Right cardiac atrium (tissue), 5 donors: ENCODE results near the gene CDC42SE2. TPM values are rescaled to one million over a fixed set of nuclear protein-coding genes. Genes with fewer than 3 reads are reported as not detected.
"Not testable (repeated sequence)": the region's sequence is repeated elsewhere in the genome, so short reads cannot be mapped to it uniquely, and the experiment has no call there.

Source experiments
- ATAC-seq, 2 donors: fragments of 200-7000 bp; cut with Tn5 transposase; one replicate each; pipeline versions ENCODE4 v1.8.0 to v1.9.1; 2020; ENCODE audit warnings: moderate library complexity in 2 of 2, mild to moderate bottlenecking in 1 of 2
- DNase-seq, 3 donors: peaks; one replicate each; pipeline ENCODE4 v3.0.0-alpha.2; 2020
- H3K27ac ChIP-seq: one replicate; pipeline ENCODE4 v1.5.1; 2013; ENCODE audit warnings: mild to moderate bottlenecking, low read length, control low read depth, moderate library complexity
- H3K27me3 ChIP-seq: one replicate; pipeline ENCODE4 v1.6.1; 2013; ENCODE audit not compliant: control insufficient read depth, insufficient read depth
- H3K4me1 ChIP-seq: one replicate; pipeline ENCODE4 v1.6.1; 2013; ENCODE audit warnings: low read length; ENCODE audit not compliant: control insufficient read depth, insufficient read depth
- H3K4me3 ChIP-seq: one replicate; pipeline ENCODE4 v1.5.1; 2013; ENCODE audit warnings: low read length, control low read depth
- H3K9me3 ChIP-seq: one replicate; pipeline ENCODE4 v1.6.1; 2013; ENCODE audit warnings: low read length; ENCODE audit not compliant: control insufficient read depth
- WGBS: extraction: QIAGEN DNeasy Blood & Tissue Kit; methylation state at CpG from one replicate; pipeline ENCODE4 v1.1.7; 2013; 5-methylcytosine and 5-hydroxymethylcytosine counted together
- intact Hi-C, 4 donors: fragments of 100-400 bp; cut with DNase I; formaldehyde crosslinking; loops; one replicate each; pipeline versions ENCODE4 v1.11.0 to v1.14.0; 2022 to 2023
- polyA plus RNA-seq: library from polyadenylated mRNA; stranded (reverse); fragments of 200-250 nt; gene quantifications from one replicate; pipeline ENCODE4 v1.2.3, GENCODE V29; 2013
- total RNA-seq, 4 donors: library from RNA; stranded (reverse); fragmentation: NEBNext Ultra II Directional; extraction: Animal tissue kit (Norgen Biotek cat#: 25700); gene quantifications; one replicate each; pipeline ENCODE4 v1.2.1, GENCODE V29; 2021
- donor health status: healthy with polysubstance abuse.
- donor health status: DM: no; HTN: yes; CAD: no.
- donor health status: DM: no; HTN: no; CAD: no.
- donor health status: DM: no; HTN: yes; CAD: no; lungs with severe emphysema.
- donor health status: DM: yes; HTN: yes; CAD: no.

CDC42SE2 gene
- total and polyA plus RNA-seq, 5 donors = 7.7 to 14.2 (median 13.2) TPM

DNA sequence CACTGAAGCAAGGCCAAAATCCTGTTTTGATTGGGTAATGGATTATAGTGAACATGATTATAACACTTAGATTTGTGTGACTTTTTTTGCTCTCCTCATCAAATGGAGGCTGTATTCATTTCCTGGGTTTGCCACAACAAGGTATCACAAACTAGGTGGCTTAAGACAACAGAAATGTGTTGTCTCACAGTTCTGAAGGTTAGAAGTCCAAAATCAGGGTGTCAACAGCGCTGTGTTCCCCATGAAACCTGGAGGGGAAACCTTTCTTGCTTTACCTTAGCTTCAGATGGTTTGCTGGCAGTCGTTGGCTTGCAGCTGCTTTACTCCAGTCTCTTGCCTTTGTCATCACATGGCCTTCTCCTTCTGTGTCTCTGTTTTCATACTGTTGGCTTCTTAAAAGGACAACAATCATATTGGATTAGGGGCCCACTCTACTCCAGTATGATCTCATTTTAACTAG, 32.4 kb downstream of the CDC42SE2 start:
- Histone ChIP-seq H3K4me3 (no peak overlapping the region), H3K4me1 (no peaks in the 10 kb centered on the region), H3K27me3 (no peaks in the 10 kb centered on the region), H3K9me3 (no peaks in the 10 kb centered on the region), H3K27ac (no peak overlapping the region)
- WGBS = 91% methylated on average over 2 of the region's 2 CpGs
- DNase-seq (no peak), ATAC-seq (no peak)
- intact Hi-C loops = no loop called here

- intact Hi-C loops = no loop called here
- no peak for ATAC-seq
- no peak for DNase-seq
- no peak overlapping the region for H3K27ac ChIP-seq
- no peaks in the 10 kb centered on the region for H3K9me3 ChIP-seq
- H3K4me3 ChIP-seq = no peak overlapping the region
- H3K4me1 ChIP-seq = no peaks in the 10 kb centered on the region
- WGBS = 92% methylated on average over 5 of the region's 5 CpGs
- no peaks in the 10 kb centered on the region for H3K27me3 ChIP-seq
Measured at GRCh38 chr5:131297886-131298285, 34.0 kb downstream of the CDC42SE2 start.

DNA sequence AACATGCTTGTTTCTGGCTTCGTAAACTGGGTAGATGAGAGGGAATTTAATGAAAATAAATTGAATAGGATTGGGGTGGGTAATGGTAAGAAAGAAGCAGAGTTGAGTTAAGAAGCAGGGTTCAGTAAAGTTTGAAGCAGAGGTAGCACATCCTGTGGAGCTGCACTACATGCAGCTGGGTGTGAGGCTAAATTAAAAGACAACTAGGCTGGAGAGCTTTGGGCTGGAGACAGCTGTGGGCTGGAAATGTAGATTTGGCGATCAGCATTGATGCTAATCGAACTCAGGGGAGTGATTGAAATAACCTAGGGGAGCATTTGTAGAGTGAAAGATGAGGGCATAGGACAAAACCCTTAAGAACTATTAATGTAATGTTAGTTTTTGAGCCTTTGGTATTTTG, 35.6 kb downstream of the CDC42SE2 start:
- Histone ChIP-seq H3K27me3 (no peaks in the 10 kb centered on the region), H3K4me1 (no peaks in the 10 kb centered on the region), H3K27ac (no peak overlapping the region), H3K9me3 (no peaks in the 10 kb centered on the region), H3K4me3 (no peak overlapping the region)
- DNase-seq = no peak
- intact Hi-C loops = no loop called here
- no peak for ATAC-seq
- 96% methylated on average over 3 of the region's 3 CpGs for WGBS

DNA sequence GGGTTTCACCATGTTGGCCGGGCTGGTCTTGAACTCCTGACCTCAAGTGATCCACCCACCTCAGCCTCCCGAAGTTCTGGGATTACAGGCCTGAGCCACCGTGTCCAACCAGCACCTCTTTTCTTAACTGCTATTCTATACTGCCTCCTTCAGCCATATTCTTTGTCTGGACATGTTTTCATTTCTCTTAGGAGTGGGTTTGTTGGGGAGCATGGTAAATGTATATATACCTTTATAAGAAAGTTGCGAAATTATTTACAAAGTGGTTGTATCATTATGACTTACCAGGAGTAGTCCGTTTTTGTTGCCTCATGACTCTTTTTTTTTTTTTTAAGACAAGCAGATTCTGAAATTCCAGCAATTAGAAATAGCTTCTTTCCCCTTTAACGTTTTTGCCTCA, 38.7 kb downstream of the CDC42SE2 start:
- H3K4me1 ChIP-seq = no peaks in the 10 kb centered on the region
- ATAC-seq = no peak
- no peak overlapping the region for H3K27ac ChIP-seq
- WGBS = 88% methylated on average over 6 of the region's 6 CpGs
- no peaks in the 10 kb centered on the region for H3K9me3 ChIP-seq
- DNase-seq = no peak
- no peaks in the 10 kb centered on the region for H3K27me3 ChIP-seq
- no peak overlapping the region for H3K4me3 ChIP-seq
- intact Hi-C loops = no loop called here

GRCh38 chr5:131303537-131303936, 39.7 kb downstream of the CDC42SE2 start:
- DNase-seq (no peak), ATAC-seq (no peak)
- WGBS = 75% methylated on average over 1 of the region's 1 CpG
- intact Hi-C loops = no loop called here
- H3K27me3 ChIP-seq = no peaks in the 10 kb centered on the region
- no peak overlapping the region for H3K4me3 ChIP-seq
- H3K9me3 ChIP-seq = no peaks in the 10 kb centered on the region
- H3K4me1 ChIP-seq = no peaks in the 10 kb centered on the region
- no peak overlapping the region for H3K27ac ChIP-seq

GRCh38 chr5:131304414-131304813, 40.6 kb downstream of the CDC42SE2 start:
- DNase-seq = no peak
- Histone ChIP-seq H3K27me3 (no peaks in the 10 kb centered on the region), H3K4me1 (no peaks in the 10 kb centered on the region), H3K4me3 (no peak overlapping the region), H3K9me3 (no peaks in the 10 kb centered on the region), H3K27ac (no peak overlapping the region)
- 58% methylated on average over 2 of the region's 2 CpGs for WGBS
- no peak for ATAC-seq
- intact Hi-C loops = no loop called here

- no peaks in the 10 kb centered on the region for H3K9me3 ChIP-seq
- no peak overlapping the region for H3K4me3 ChIP-seq
- WGBS = 83% methylated on average over 2 of the region's 2 CpGs
- no peak overlapping the region for H3K27ac ChIP-seq
- H3K4me1 ChIP-seq = no peaks in the 10 kb centered on the region
- intact Hi-C loops = no loop called here
- H3K27me3 ChIP-seq = no peaks in the 10 kb centered on the region
- ATAC-seq = no peak
- DNase-seq = no peak
Measured at GRCh38 chr5:131305138-131305689, 41.4 kb downstream of the CDC42SE2 start.

- no peak overlapping the region for H3K27ac ChIP-seq
- DNase-seq (no peak), ATAC-seq (no peak)
- 90% methylated on average over 2 of the region's 2 CpGs for WGBS
- H3K4me3 ChIP-seq = no peak overlapping the region
- no peaks in the 10 kb centered on the region for H3K27me3 ChIP-seq
- no peaks in the 10 kb centered on the region for H3K4me1 ChIP-seq
- intact Hi-C loops = no loop called here
- H3K9me3 ChIP-seq = no peaks in the 10 kb centered on the region
Measured at GRCh38 chr5:131305906-131306305, 42.1 kb downstream of the CDC42SE2 start.

DNA sequence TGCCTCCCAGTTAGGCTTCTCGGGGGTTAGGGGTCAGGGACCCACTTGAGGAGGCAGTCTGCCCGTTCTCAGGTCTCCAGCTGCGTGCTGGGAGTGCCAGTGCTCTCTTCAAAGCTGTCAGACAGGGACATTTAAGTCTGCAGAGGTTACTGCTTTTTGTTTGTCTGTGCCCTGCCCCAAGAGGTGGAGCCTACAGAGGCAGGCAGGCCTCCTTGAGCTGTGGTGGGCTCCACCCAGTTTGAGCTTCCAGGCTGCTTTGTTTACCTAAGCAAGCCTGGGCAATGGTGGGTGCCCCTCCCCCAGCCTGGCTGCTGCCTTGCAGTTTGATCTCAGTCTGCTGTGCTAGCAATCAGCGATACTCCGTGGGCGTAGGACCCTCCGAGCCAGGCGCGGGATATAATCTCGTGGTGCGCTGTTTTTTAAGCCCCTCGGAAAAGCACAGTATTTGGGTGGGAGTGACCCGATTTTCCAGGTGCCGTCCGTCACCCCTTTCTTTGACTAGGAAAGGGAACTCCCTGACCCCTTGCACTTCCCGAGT, 48.5 kb downstream of the CDC42SE2 start:
- intact Hi-C loops, H3K27ac ChIP-seq: not testable (repeated sequence)

DNA sequence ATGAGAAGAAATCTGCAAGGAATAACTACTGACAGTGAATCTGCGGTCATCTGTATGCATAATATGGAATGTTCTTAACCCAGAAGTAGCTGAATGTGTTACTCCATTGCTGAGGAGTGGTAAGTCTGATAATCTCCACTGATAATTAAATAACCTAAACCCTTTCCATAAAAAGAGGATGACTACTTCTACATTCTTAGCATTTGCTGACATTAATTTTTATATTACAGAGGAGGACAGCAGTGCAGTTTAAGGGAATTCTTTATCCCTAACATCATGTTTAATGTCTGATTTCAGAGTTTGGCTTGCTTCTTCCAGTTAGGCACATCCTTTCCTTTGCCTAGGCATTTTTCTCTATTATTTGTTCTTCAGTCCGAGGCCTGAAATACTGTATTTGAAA, 52.2 kb downstream of the CDC42SE2 start:
- 85% methylated on average over 2 of the region's 2 CpGs for WGBS
- Histone ChIP-seq H3K4me1 (peaks cover 3% of the 10 kb centered on the region), H3K4me3 (no peak overlapping the region), H3K27ac (no peak overlapping the region), H3K9me3 (no peaks in the 10 kb centered on the region), H3K27me3 (no peaks in the 10 kb centered on the region)
- intact Hi-C loops = no loop called here
- DNase-seq (no peak), ATAC-seq (no peak)

More for the DNA sequence above, 48.5 kb downstream of the CDC42SE2 start:
- not testable (repeated sequence) for H3K4me3 ChIP-seq, ATAC-seq, H3K9me3 ChIP-seq, H3K4me1 ChIP-seq, DNase-seq, H3K27me3 ChIP-seq
- WGBS = 90% methylated on average over 16 of the region's 16 CpGs

- no peaks in the 10 kb centered on the region for H3K27me3 ChIP-seq
- DNase-seq (no peak), ATAC-seq (no peak)
- H3K4me1 ChIP-seq = peaks cover 3% of the 10 kb centered on the region
- intact Hi-C loops = no loop called here
- no peaks in the 10 kb centered on the region for H3K9me3 ChIP-seq
- 89% methylated on average over 2 of the region's 2 CpGs for WGBS
- no peak overlapping the region for H3K27ac ChIP-seq
- H3K4me3 ChIP-seq = no peak overlapping the region
Measured at GRCh38 chr5:131316822-131317221, 53.0 kb downstream of the CDC42SE2 start.

GRCh38 chr5:131318455-131318854, 54.6 kb downstream of the CDC42SE2 start:
- Histone ChIP-seq H3K27me3 (no peaks in the 10 kb centered on the region), H3K27ac (no peak overlapping the region), H3K9me3 (no peaks in the 10 kb centered on the region), H3K4me1 (peaks cover 3% of the 10 kb centered on the region), H3K4me3 (no peak overlapping the region)
- ATAC-seq = no peak
- intact Hi-C loops = no loop called here
- no peak for DNase-seq
